ENCODE measurements around the gene RAB43.
"Not testable (repeated sequence)": the region's sequence is repeated elsewhere in the genome, so short reads cannot be mapped to it uniquely, and the experiment has no call there.

RAB43 gene

DNA sequence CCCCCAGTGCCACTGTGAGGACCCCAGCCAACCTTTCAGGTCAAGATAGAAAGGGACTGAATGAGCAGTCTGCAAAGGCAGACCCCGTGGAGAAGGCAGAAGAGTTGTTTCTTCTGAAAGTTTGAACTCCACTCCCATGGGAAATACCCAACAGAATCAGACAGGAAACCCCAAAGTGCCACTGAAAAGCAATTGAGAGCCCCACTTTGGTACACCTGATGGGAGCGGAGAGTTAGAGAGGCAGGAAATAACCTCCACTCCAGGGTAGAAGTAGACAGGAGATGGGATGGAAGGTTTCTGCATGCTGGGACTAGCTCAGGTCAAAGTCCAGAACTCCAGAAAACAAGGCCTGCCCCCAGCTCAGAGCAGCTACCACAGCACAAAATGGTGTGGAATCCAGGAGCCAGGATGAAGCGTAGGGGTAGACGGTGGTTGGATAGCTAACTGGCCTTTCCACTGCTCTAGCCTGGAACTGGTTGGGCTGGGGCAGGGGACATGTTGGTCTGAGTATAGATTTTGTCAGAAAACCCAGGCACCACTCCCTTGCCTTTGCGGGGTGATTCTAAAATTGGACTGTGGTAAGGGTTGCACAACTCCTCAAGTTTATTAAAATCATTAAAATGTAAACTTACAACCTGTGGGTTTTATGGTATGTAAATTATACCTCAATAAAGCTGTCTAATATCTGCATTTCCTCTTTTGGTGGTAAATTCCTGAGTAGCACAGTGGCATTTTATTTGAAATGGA is 1.9 kb upstream of the RAB43 start:
- H3K4me3 ChIP-seq (ENCODE audit: low read length) = no peak overlapping the region
- no peak for DNase-seq (ENCODE audit: low read depth, low spot score)

DNA sequence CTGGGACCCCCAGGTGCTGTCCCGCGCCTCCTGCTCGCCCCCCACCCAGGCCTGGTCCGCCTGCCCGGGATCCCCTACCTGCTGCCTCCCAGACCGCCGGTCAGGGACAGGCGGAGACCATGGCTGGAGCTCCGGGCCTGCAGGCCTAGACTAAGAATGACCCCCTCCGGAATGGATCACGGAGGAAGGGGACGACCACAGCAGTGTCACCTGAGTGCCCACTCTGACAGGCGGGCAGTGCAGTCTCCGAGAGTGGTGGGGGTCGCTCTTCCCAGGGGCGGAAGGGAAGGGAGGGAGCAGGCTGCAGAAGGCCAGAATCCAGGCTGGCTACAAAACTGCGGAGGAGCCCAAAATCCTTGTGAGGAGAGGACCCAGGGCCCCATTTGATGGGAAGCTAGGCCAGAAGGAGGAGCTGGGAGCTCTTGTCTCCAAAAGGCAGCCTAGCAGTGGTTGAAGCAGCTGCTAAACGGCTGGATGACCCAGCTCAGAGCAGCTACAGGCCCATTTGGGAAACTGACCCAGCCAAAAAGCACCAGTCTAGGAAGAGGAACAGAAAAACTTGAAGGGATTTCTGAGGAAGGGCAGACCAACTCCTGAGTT is 908 bp upstream of the RAB43 start:
- no peak overlapping the region for H3K4me3 ChIP-seq (ENCODE audit: low read length)
- no peak for DNase-seq (ENCODE audit: low read depth, low spot score)

DNA sequence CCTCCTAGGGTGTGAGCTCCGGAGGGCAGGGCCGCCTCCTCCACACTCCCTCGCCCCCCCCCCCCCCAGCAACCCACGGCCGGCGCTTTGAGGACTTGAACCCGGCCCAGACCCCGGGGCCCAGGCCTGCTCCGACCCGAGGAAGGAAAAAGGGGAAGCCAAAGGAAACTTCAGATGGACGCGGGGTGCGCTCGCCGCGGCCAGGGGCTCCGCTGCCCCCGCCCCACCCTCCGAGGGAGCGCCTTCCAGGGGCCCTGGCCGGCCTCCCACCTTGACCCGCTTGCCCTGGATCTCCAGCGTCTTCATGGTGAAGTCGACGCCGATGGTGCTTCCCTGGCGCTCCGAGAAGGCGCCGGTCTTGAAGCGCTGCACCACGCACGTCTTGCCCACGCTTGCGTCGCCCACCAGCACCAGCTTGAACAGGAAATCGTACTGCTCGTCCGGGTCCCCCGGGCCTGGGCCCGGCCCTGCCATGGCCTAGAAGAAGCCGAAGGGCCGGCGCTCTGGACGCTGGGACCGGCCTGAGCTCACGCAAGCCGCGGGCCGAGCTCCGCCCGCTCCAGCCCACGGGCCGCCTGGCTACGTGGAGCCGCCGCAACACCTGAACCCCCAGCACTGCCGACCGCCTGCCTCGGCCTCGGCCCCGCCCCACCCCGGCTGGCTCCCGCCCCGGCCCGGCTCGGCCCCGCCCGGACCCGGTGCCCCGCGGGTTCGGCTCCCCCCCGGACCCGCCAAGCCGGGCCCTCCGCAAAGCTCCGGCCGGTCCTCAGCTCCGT is 400 bp downstream of the RAB43 start:
- peak; percentile 37 for DNase-seq (ENCODE audit: low read depth, low spot score)
- H3K4me3 ChIP-seq (ENCODE audit: low read length) = peak overlapping the region; percentile 72

DNA sequence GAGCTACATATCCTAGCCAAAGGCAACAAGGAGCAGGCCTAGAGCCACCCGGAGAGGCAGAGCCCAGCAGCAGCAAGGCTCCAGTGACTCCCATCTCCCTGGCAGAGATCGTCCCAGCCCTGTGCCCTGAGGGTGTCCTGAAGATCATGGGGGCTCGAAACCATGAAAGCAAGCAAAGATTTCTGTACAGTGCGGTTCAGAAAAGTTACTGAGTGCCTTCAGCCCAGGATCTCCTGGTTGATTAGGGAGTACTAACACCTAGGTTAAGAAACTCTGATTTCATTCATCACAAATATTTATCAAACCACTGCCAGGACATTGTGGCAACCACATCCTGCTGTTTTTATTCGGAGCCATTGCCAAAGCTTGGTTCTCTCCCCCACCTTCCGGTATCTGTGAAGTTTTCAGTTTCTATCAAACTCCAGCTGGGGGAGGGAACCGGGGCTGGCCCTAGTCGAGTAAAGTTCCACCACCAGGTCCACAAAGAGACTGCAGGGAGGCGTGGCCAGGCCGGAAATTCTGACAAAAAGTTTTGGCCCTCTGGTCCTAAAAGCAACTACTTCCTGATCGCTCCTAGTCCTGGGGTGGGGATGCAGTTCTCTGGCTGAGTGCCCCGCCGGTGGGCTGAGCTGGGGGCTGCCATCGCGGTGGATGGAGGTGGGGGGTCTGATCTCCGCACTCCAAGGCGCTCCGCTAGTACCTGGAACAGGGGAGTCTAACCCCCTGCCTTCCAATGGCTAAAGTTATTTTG is 1.2 kb downstream of the RAB43 start:
- H3K4me3 ChIP-seq (ENCODE audit: low read length) = peak overlapping the region; percentile 72
- peak; percentile 98 for DNase-seq (ENCODE audit: low read depth, low spot score)

DNA sequence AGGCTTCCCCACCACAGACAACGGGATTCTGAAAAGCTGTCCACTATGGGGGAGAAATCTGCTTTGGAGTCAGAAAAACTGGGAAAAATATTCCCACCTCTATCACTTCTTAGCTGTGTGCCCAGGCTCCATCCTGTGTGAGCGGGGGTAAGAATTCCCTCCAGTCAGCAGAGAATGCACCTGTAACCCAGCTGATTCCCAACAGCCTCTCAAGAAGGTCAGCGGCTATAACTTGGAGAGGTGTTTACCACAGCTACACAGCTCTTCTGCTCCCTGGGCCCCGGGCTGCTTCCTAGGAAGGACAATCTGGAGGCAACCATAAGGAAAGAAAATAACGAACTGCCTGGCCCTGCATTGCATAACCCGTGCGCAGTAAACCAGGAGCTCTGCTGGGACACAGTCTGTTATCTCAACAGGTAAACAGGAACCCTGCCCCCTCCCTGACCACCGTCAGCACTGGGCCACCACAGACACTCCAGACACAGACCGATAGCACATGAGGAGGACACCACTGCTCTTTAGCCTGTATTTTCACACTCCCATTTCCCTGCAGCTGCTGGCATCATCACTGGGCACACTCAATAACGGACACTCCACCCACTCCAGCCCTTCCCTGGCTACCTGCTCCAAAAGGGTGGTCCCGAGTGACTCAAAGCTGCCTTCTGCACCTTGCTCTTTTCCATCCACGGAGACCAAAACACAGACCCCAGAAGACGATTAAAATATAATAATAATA is 2.1 kb downstream of the RAB43 start:
- DNase-seq (ENCODE audit: low read depth, low spot score) = no peak

DNA sequence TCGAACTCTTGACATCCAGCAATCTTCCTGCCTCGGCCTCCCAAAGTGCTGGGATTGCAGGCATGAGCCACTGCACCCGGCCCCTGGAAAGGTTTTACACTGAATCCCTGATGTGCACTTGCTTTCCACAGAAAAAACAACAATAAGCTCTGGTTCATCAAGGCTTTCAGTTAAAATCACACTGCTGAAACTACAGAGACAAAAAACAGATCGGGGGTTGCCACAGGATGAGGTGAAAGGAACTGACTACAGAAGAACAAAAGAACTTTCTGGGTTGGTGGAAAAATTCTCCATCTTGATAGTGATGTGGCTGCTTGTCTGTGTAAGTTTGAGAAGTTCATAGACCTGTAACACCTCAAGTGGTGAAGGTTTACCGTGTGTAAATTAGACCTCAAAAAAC is 2.9 kb downstream of the RAB43 start:
- DNase-seq (ENCODE audit: low read depth, low spot score) = peak; percentile 90
- H3K4me3 ChIP-seq (ENCODE audit: low read length) = peak overlapping the region; percentile 72

More for the DNA sequence above, 2.1 kb downstream of the RAB43 start:
- H3K4me3 ChIP-seq (ENCODE audit: low read length) = peak overlapping the region; percentile 72

DNA sequence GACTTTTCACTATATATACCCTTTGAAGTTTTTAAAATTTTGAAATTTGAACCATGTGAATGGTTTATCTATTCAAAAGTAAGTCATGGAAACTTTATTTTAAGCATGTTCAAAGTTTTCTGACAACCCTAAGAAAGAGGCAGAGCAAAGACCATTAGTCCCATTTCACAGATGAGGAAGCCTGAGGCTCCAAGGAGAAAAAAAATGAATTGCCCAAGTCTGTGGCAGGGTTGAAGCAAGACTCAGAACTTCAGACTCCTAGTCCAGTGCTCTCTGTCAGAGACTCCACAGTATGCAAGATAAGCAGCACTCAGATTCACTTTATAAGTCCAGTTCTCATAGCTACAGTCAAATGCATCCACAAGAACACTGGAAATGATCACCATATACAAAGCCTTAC is 4.5 kb downstream of the RAB43 start:
- H3K4me3 ChIP-seq (ENCODE audit: low read length) = no peak overlapping the region
- DNase-seq (ENCODE audit: low read depth, low spot score) = no peak

DNA sequence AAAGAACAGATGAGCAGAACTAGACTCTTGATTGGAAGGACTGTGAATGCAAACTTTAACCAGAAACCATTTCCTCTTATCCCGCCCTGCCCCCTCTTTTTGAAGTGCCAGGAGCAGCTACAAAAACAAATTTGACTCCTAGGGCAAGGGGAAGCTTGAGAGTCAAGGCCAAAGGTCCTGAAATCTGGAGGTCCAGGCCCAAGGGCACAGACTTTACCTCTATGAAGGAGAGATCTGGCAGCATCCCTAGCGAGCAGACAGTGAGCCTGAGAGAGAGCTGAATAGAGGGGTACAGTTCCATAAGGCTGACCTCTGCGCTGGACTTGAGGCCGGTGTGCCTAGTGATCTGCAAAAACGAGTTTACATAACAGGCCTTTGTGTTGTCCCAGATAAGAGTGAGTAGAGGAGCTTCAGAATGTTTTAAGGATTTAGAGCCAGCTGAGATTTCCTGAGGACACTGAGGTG is 5.1 kb downstream of the RAB43 start:
- H3K4me3 ChIP-seq (ENCODE audit: low read length) = peak overlapping the region; percentile 37
- DNase-seq (ENCODE audit: low read depth, low spot score) = peak; percentile 69

DNA sequence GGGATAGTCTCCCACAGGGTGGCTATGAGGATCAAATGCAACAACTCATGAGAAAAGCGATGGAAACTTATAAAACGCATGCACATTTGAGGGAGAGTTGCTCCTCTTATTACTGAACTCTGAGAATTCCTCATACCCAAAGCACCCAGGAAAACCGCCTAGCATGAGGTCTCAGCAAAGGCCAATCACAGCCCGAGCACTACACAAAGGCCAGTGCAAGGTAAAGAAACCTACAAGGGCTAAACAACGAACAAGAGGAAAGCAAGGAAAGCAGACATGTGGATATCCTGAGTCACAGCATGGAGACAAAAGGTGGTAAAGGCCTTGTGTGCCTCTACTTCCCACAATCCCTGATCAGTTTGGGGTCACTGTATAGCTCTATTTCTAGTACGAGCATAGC is 7.1 kb downstream of the RAB43 start:
- no peak overlapping the region for H3K4me3 ChIP-seq (ENCODE audit: low read length)
- no peak for DNase-seq (ENCODE audit: low read depth, low spot score)

DNA sequence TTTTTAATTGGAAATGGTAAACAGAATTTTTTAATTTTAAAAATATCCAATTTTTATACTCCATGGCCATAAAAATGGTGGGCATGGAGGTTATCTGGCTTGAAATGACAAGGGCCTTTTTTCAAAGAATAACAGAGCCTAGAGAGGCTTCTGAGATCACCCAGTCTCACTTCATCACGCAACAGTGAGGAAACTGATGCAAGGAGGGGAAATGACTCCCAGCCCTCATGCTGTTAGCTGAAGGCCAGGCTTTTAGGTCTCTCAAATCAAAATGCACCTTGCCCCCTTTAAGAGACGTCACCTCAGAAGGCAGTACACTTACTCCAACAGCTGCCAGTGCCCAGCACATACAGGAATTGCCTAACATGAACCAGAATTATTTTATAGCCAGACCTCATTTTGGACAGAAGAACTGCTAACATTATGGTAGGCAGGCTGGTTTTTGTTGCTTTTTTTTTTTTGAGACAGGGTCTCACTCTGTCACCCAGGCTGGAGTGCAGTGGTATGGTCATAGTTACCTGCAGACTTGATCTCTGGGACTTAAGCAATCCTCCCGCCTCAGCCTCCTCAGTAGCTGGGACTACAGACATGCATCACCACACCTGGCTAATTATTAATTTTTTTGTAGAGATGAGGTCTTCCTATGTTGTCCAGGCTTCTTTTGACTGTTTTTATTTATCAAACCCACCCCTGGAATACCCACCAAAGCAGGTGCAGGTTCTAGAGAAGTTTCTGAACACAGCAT is 9.1 kb downstream of the RAB43 start:
- no peak overlapping the region for H3K4me3 ChIP-seq (ENCODE audit: low read length)
- no peak for DNase-seq (ENCODE audit: low read depth, low spot score)

DNA sequence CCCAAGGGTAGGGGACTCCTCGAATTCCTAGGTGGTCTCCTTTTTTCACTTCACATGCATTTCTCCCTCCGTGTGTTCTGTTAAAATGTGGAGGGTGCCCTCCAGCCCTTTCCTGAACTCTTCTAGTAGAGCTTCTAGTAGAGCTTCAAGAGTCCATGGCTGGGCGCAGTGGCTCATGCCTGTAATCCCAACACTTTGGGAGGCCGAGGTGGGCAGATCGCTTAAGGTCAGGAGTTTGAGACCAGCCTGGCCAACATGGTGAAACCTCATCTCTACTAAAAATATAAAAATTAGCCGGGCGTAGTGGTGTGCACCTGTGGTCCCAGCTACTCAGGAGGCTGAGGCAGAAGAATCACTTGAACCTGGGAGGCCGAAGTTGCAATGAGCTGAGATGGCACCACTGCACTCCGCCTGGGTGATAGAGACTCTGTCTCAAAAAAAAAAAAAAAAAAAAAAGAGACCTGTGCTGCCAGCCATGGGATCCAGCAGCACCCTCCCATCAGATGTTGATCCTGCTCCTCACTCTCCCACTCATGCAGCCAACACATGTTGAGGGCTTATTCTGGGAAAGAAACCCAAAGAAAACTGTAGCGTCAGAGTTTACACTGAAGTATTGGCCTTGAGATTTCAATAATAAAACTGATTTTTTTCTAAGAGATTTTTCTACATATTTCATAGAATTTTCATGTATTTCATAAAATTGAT is 10.4 kb downstream of the RAB43 start:
- H3K4me3 ChIP-seq (ENCODE audit: low read length); DNase-seq (ENCODE audit: low read depth, low spot score): not testable (repeated sequence)

DNA sequence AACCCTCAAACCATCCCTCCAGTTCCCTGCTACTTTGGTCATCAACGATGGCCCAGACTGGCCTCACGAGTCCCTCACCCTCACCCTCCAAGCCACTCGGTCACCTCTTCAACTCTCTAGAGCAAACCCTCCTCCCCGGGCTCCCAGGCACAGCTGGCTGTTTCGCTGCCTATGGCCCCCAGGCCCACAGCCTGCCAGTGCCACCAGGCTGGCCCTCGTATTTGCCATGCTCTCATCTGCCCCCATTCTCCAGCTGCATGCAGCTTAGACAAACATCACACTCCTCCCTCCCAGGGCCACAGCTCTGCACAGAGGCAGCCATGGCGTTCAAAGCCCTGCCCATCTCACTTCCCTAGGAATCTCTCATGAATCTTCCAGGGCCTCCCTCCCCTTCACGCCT is 13.8 kb downstream of the RAB43 start:
- no peak for DNase-seq (ENCODE audit: low read depth, low spot score)
- no peak overlapping the region for H3K4me3 ChIP-seq (ENCODE audit: low read length)

DNA sequence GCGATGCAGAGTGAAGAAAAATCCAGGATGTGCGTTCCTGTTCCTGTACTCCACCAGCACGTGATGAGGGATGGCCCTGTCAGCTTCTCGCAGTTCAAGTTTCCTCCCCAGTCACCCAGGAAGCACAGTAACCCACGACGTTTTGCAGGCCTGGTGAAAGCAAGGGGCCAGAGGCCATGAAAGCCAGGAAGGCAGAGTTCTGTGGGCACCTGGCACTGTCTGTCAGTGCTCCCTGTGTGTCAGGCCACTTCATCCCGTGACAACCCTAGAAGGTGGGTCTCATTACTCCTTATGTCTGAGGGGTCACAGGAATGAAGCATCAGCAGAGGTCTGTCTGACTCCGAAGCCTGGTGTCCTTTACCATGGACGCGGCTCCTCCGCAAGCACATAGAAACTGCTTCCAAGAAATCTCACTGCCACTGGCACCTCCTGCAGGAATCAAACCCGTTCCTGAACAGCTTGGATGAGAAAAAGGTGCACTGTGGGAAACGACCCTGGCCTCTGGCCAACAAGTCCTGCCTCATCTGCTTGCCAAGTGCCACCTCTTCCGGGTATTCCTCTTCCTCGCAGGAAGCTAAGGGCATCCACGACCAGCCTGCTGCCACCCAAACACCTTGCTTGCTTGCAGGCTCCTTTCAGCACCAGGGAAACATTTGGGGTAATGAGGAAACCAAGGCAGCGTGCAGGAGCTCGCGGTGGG is 14.6 kb downstream of the RAB43 start:
- no peak for DNase-seq (ENCODE audit: low read depth, low spot score)
- H3K4me3 ChIP-seq (ENCODE audit: low read length) = no peak overlapping the region

DNA sequence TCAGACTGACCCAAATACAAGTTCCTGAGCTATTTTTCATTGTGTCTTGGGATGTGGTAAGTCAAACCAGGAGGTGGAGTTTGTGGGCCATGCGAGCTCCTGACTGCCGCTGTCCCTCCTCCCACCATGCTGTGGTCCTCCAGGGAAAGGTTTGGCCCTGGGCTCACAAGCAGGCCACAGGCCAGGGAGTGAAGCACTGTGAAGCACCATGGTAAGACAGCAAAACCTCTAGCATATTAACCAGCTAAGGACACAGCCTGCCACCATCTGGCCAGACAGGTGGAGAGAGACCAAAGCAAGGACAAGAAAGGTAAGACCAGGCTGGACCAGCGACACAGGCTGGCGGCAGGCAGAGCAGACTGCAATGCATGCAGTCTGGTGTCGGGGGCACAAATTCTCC is 15.3 kb downstream of the RAB43 start:
- no peak overlapping the region for H3K4me3 ChIP-seq (ENCODE audit: low read length)
- no peak for DNase-seq (ENCODE audit: low read depth, low spot score)

DNA sequence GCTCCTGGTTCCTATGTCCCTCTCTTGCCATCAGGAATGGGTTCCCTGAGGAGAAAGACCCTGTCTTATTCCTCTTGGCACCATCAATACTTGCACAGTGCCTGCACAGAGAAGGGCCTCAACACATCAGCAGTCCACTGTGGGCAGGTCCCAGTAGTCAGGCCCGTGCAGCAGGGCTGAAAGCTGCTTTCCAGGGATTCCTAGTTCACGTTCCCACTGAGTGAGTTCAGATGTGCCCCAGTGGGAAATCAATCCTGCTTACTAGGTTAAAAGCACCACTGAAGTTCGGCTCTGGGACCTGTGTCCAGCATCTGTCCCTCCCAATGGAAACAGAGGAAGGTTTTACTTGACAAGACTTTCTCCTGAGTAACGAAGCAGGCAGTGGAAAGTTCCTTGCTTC is 15.7 kb downstream of the RAB43 start:
- H3K4me3 ChIP-seq (ENCODE audit: low read length) = no peak overlapping the region

DNA sequence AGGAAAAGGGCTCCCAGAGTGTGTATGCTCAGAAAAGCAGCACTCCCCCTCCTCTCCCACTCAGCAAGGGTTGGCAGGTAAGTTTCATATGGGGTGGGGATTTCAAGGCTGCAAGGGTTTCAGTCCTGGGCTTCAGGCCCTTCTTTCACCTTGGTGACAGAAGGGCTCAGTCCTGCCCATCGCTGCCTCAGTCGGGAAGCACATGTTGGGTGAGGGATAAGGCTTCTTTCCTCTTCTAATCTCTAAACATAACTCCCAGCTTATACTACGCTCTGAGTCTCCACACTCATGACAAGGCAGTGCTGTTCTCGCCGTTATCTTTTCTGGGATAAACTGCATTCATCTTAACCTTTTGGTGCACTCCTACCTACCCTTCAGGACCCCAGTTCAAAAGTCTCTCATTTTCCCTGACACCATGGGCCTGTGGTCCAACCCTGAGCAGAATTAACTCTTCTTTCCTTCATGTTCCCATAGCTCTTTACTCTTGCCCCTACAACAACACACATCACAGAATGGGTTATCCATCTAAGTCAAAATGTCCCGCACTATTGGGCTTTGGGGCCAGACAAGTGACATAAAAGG is 17.0 kb downstream of the RAB43 start:
- no peak overlapping the region for H3K4me3 ChIP-seq (ENCODE audit: low read length)
- no peak for DNase-seq (ENCODE audit: low read depth, low spot score)

More for the DNA sequence above, 15.7 kb downstream of the RAB43 start:
- no peak for DNase-seq (ENCODE audit: low read depth, low spot score)

DNA sequence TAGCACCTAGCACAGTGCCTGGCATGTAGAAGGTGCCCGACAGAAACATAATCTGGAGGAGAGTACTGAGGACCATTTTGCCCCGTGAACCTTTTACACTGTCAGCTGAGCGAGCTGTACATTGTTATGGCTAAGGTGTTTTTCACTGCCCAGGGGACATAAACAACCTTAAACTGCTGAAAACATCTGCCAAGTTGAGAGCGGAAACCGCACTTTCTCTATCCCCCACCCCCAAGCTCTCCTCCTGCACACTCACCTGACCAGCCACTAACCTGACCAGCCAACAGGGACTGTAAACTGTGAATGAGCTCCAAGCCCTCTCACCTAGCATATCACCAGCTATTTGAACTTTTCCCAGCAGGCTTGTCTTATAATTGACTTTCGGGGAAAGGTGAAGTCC is 17.6 kb downstream of the RAB43 start:
- no peak for DNase-seq (ENCODE audit: low read depth, low spot score)
- no peak overlapping the region for H3K4me3 ChIP-seq (ENCODE audit: low read length)

All from Jurkat, Clone E6-1 (cell line).